ENCODE results near the gene SFMBT1.

SFMBT1 gene

DNA sequence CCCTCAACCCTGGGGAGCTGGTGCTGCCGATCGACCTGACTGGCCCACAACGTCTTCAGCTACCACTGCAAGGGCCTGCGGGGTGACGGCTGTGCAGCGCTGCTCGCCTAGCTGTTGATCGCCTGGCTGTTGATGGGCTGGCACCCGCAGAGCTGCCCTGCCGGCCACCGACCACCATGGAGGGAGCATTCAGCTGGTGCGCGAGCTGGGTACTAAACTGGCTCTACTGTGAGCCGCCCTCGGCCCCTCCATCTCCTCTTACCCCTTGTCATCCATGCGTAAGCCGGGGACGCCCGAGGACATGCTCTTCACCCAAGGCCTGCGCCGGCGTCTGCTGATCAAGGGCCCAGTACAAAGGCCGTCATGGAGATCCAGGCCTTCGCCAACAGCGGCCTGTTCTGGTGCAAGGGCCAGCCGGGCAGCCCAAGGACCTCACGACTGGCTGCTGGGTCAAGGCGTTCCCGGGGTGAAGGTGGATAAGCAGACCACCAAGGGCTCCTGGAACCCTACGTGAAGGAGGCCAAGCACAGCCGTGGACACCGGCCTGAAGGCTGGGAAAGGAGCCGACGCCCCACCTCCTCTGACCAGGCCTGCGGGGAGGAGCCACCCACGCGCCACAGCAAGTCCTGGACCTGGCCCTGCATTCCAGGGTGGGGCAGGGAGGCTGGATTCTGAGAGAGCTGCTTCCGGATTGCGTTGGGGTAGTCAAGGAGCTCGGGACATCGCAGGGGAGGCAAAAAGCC, 46.9 kb downstream of the SFMBT1 start:
- H3K4me3 ChIP-seq (ENCODE audit: low read length) = no peak overlapping the region
- no peaks in the 10 kb centered on the region for H3K36me3 ChIP-seq (ENCODE audit: control insufficient read depth, insufficient read depth, low read length)

DNA sequence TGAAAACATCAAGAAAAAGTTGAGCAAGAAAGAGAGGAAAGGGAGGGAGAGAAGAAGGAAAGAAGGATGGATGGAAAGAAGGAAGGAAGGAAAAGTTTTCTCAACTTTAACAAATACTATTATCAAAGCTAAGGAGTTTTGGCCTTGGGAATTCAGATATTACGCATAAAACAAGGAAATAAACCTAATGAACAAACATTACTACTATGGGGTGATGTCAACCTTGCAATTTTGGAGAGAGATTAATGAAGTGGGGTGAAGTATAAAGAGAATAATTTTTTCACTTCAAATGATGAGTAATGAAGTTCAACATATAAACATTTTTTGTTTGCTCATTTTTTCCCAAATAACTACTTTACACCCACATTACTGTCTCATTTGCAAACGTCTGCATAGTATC, 55.2 kb downstream of the SFMBT1 start:
- H3K27ac ChIP-seq (ENCODE audit: low read depth, low read length) = no peak overlapping the region
- no peaks in the 10 kb centered on the region for H3K36me3 ChIP-seq (ENCODE audit: control insufficient read depth, insufficient read depth, low read length)
- H3K4me3 ChIP-seq (ENCODE audit: low read length) = no peak overlapping the region
- H3K4me1 ChIP-seq (ENCODE audit: control insufficient read depth, insufficient read depth, low read length) = no peaks in the 10 kb centered on the region
- H3K9ac ChIP-seq (ENCODE audit: low read length) = no peak overlapping the region
- no peaks in the 10 kb centered on the region for H3K27me3 ChIP-seq (ENCODE audit: control insufficient read depth, insufficient read depth, low read length)

More for the DNA sequence above, 46.9 kb downstream of the SFMBT1 start:
- no peaks in the 10 kb centered on the region for H3K27me3 ChIP-seq (ENCODE audit: control insufficient read depth, insufficient read depth, low read length)
- no peak overlapping the region for H3K27ac ChIP-seq (ENCODE audit: low read depth, low read length)
- H3K9ac ChIP-seq (ENCODE audit: low read length) = no peak overlapping the region
- no peaks in the 10 kb centered on the region for H3K4me1 ChIP-seq (ENCODE audit: control insufficient read depth, insufficient read depth, low read length)

DNA sequence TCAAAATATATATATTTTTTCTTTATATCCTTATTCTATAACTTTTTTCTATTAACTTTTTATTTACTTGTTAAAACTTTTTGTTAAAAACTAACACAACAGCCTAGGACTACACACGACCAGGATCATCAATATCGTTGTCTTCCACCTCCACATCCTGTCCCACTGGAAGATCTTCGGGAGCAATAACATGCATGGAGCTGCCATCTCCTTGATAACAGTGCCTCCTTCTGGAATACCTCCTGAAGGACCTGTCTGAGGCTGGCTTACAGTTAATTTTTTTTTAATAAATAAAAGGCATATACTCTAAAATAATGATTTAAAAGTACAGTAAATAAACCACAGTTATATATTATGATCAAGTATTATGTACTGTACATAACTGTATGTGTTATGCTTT, 58.9 kb downstream of the SFMBT1 start:
- Histone ChIP-seq H3K4me3 (ENCODE audit: low read length) (no peak overlapping the region), H3K9ac (ENCODE audit: low read length) (no peak overlapping the region), H3K4me1 (ENCODE audit: control insufficient read depth, insufficient read depth, low read length) (no peaks in the 10 kb centered on the region), H3K27ac (ENCODE audit: low read depth, low read length) (no peak overlapping the region), H3K36me3 (ENCODE audit: control insufficient read depth, insufficient read depth, low read length) (no peaks in the 10 kb centered on the region), H3K27me3 (ENCODE audit: control insufficient read depth, insufficient read depth, low read length) (no peaks in the 10 kb centered on the region)

DNA sequence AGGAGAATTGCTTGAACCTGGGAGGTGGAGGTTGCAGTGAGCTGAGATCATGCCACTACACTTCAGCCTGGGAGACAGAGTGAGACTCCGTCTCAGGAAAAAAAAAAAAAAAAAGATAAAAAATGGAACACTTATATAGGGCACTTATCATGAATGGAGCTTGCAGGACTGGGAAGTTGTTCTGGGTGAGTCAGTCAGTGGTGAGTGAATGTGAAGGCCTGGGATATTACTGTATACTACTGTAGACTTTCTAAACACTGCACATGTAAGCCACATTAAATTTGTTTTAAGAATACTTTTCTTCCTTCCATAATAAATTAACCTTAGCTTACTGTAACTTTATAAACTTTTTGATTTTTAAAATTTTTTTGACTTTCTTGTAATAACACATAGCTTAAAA, 59.8 kb downstream of the SFMBT1 start:
- Histone ChIP-seq H3K27ac (ENCODE audit: low read depth, low read length) (no peak overlapping the region), H3K9ac (ENCODE audit: low read length) (no peak overlapping the region), H3K4me1 (ENCODE audit: control insufficient read depth, insufficient read depth, low read length) (no peaks in the 10 kb centered on the region), H3K36me3 (ENCODE audit: control insufficient read depth, insufficient read depth, low read length) (no peaks in the 10 kb centered on the region), H3K4me3 (ENCODE audit: low read length) (no peak overlapping the region), H3K27me3 (ENCODE audit: control insufficient read depth, insufficient read depth, low read length) (no peaks in the 10 kb centered on the region)

DNA sequence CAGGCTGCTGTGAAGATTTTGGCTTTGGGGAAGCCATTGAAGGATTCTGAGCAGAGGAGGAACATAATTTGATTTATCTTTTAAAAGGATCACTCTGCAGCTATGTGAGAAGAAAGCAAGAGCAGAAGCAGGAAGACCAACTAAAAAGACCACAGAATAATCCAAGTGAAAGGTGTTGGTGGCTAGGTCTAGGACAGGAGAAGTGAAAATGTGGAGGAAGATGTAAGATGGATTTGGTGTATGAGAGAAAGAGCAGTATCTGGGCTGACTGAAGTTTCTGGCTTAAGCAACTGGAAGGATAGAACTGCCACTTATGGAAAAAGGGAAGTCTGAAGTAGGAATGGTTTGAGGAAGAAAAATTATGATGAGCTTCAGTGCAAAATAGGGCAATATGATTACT, 62.0 kb downstream of the SFMBT1 start:
- H3K4me1 ChIP-seq (ENCODE audit: control insufficient read depth, insufficient read depth, low read length) = no peaks in the 10 kb centered on the region
- H3K4me3 ChIP-seq (ENCODE audit: low read length) = no peak overlapping the region
- no peaks in the 10 kb centered on the region for H3K36me3 ChIP-seq (ENCODE audit: control insufficient read depth, insufficient read depth, low read length)
- H3K27ac ChIP-seq (ENCODE audit: low read depth, low read length) = no peak overlapping the region
- H3K27me3 ChIP-seq (ENCODE audit: control insufficient read depth, insufficient read depth, low read length) = no peaks in the 10 kb centered on the region
- H3K9ac ChIP-seq (ENCODE audit: low read length) = no peak overlapping the region

DNA sequence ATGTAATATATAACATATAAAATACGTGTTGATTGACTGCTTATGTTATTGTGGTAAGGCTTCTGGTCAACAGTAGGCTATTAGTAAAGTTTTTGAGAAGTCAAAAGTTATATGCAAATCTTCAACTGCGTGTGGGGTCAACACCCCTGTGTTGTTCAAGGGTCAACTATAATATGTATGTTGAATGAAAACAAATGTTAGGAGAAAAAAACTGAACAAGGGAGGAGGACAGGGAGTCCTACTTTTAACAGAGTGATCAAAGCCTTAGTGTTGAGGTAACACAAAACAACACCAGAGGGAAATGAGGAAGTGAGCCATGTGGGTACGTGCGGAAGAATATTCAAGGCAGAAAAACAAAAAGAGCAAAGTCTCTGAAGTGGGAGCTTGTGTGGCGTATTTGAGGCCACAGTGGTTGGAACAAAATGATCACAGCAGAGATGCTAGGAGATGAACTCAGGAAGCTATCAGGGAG, 62.5 kb downstream of the SFMBT1 start:
- Histone ChIP-seq H3K4me3 (ENCODE audit: low read length) (no peak overlapping the region), H3K4me1 (ENCODE audit: control insufficient read depth, insufficient read depth, low read length) (no peaks in the 10 kb centered on the region), H3K27ac (ENCODE audit: low read depth, low read length) (no peak overlapping the region), H3K36me3 (ENCODE audit: control insufficient read depth, insufficient read depth, low read length) (no peaks in the 10 kb centered on the region), H3K27me3 (ENCODE audit: control insufficient read depth, insufficient read depth, low read length) (no peaks in the 10 kb centered on the region), H3K9ac (ENCODE audit: low read length) (no peak overlapping the region)

DNA sequence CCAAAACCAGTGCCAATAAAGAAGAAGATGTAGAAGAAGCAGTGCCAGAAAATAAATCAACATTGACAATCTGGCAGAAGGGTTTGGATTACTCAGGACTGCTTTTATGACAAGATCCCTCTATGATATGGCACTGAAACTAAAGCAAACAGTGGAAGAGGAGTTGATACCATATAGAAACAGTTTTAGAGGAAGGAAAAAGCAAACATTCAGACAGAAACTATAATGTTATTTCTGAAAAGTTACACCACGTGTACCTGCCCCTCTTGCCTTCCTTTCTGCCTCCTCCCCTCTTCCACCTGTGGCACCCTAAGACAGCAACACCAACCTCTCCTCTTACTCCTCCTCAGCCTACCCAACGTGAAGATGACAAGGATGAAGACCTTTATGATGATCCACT, 63.0 kb downstream of the SFMBT1 start:
- Histone ChIP-seq H3K36me3 (ENCODE audit: control insufficient read depth, insufficient read depth, low read length) (no peaks in the 10 kb centered on the region), H3K27ac (ENCODE audit: low read depth, low read length) (no peak overlapping the region), H3K4me1 (ENCODE audit: control insufficient read depth, insufficient read depth, low read length) (no peaks in the 10 kb centered on the region), H3K4me3 (ENCODE audit: low read length) (no peak overlapping the region), H3K9ac (ENCODE audit: low read length) (no peak overlapping the region), H3K27me3 (ENCODE audit: control insufficient read depth, insufficient read depth, low read length) (no peaks in the 10 kb centered on the region)

DNA sequence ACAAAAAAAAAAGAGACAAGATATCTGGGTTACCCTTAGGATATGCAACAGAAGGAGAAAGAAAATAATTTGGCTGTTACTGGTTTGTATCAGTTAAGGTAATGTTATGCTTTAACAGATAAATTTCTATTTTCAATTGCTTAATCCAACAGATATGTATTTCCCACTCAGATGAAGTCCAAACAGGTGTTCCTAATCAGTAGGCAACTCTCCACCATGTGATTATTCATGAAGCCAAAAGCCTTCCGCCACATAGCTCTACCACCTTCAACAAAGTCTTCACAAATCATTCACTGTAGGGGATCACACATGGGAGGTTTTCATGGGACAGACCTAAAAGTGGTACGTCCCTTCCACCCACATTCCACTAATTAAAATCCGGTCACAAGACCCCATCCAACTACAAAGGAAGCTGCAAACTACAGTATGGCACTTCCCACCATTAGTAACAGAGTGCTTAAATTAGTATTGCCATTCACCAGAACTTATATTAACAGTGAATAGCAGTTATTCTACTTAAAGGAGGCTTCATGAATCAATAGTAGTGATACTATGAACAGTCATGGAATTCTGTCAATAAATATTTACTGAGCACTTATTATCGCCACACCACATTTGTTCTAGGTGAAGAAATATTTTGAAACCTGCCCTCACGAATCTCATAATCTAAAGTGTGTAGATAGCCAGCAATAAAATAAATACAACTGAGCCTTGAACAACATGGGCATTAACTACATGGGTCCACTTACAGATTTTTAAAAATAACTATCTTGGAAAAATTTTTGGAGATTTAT, 66.5 kb downstream of the SFMBT1 start:
- H3K36me3 ChIP-seq (ENCODE audit: control insufficient read depth, insufficient read depth, low read length) = no peaks in the 10 kb centered on the region

DNA sequence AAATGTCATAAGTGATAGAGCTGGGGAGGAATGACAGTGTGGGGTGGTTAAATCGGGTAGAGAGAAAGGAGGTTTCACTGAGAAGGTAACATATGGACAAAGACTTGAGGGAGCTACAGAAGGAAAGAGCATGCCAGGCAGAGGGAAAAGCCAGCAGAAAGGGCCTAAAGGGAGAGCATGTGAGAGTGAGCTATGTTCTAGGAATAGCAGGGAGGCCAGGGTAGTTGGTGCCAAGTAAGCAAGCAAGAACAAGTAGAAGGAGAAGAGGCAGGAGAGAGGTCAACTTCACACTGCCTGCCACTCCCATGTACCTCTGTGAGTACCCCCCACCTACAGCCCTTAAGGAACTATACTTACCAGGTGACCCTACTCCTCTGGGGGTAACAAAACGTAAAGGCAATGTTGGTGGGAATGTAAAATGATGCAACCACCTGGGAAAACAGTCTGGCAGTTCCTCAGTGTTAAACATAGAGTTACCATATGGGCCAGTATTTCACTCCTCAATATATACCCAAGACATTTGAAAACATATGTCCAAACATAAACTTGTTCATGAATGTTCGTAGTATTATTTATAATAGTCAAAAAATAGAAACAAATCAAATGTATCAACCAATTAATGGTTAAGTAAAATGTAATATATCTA, 67.6 kb downstream of the SFMBT1 start:
- no peak overlapping the region for H3K9ac ChIP-seq (ENCODE audit: low read length)
- H3K36me3 ChIP-seq (ENCODE audit: control insufficient read depth, insufficient read depth, low read length) = no peaks in the 10 kb centered on the region
- H3K27me3 ChIP-seq (ENCODE audit: control insufficient read depth, insufficient read depth, low read length) = no peaks in the 10 kb centered on the region
- no peak overlapping the region for H3K27ac ChIP-seq (ENCODE audit: low read depth, low read length)
- H3K4me1 ChIP-seq (ENCODE audit: control insufficient read depth, insufficient read depth, low read length) = no peaks in the 10 kb centered on the region
- H3K4me3 ChIP-seq (ENCODE audit: low read length) = no peak overlapping the region

More for the DNA sequence above, 66.5 kb downstream of the SFMBT1 start:
- H3K9ac ChIP-seq (ENCODE audit: low read length) = no peak overlapping the region
- no peak overlapping the region for H3K4me3 ChIP-seq (ENCODE audit: low read length)
- no peaks in the 10 kb centered on the region for H3K4me1 ChIP-seq (ENCODE audit: control insufficient read depth, insufficient read depth, low read length)
- no peaks in the 10 kb centered on the region for H3K27me3 ChIP-seq (ENCODE audit: control insufficient read depth, insufficient read depth, low read length)
- no peak overlapping the region for H3K27ac ChIP-seq (ENCODE audit: low read depth, low read length)

DNA sequence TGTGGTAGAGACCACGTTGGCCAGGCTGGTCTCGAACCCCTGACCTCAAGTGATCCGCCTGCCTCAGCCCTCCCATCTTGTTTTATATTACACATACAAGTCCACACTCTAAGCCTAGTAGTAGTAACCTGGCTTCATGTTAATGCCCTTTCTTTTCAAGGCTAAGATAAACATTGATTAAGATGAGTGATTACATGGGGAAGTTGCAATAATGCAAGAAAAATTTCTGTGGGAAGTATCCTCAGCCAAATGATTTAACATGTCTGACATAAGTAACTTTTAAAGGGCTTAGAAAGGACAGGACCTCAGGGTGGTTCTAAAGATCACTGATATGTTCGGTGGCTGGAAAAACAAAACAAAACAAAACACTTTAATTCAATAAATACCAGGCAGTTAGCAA, 72.1 kb downstream of the SFMBT1 start:
- no peaks in the 10 kb centered on the region for H3K4me1 ChIP-seq (ENCODE audit: control insufficient read depth, insufficient read depth, low read length)
- no peaks in the 10 kb centered on the region for H3K36me3 ChIP-seq (ENCODE audit: control insufficient read depth, insufficient read depth, low read length)

DNA sequence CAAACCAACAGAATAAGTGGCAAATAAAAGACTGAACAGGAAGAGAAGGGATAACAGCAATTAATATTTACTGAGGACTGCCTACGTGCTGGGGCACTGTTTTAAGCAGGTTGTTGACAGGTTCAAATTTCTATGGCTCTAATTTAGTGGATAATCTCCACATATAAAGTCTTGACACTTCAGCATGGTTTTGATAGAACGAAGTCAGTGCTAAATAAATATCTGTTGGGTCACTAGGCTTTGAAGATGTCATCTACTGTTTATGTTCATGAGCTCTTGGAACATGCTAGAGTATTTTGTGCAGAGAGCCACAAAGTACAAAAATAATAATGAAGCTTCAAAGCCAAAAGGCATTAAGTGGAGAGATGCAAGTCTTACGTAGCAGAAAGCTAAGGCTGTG, 74.0 kb downstream of the SFMBT1 start:
- Histone ChIP-seq H3K4me3 (ENCODE audit: low read length) (no peak overlapping the region), H3K9ac (ENCODE audit: low read length) (no peak overlapping the region), H3K27ac (ENCODE audit: low read depth, low read length) (no peak overlapping the region), H3K27me3 (ENCODE audit: control insufficient read depth, insufficient read depth, low read length) (no peaks in the 10 kb centered on the region), H3K36me3 (ENCODE audit: control insufficient read depth, insufficient read depth, low read length) (no peaks in the 10 kb centered on the region), H3K4me1 (ENCODE audit: control insufficient read depth, insufficient read depth, low read length) (no peaks in the 10 kb centered on the region)

More for the DNA sequence above, 72.1 kb downstream of the SFMBT1 start:
- Histone ChIP-seq H3K9ac (ENCODE audit: low read length) (no peak overlapping the region), H3K27me3 (ENCODE audit: control insufficient read depth, insufficient read depth, low read length) (no peaks in the 10 kb centered on the region), H3K27ac (ENCODE audit: low read depth, low read length) (no peak overlapping the region), H3K4me3 (ENCODE audit: low read length) (no peak overlapping the region)

DNA sequence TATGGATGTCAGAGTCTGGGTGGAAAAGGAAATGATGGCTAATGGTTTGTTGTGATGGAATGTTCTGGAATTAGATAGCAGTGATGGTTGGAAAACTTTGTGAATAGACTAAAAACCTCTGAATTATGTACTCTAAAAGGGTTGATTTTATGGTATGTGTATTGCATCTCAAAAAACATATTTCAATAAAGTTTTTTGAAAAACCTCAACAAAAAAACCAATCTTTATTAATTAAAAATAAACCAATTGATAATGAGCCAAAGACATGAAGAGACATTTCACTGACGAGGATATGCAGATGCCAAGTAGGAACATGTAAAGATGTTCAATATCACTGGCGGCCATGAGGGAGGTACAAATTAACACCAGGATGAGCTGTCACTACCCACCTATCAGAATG, 78.5 kb downstream of the SFMBT1 start:
- no peaks in the 10 kb centered on the region for H3K36me3 ChIP-seq (ENCODE audit: control insufficient read depth, insufficient read depth, low read length)

More for the DNA sequence above, 78.5 kb downstream of the SFMBT1 start:
- H3K27ac ChIP-seq (ENCODE audit: low read depth, low read length) = no peak overlapping the region
- no peaks in the 10 kb centered on the region for H3K4me1 ChIP-seq (ENCODE audit: control insufficient read depth, insufficient read depth, low read length)
- H3K27me3 ChIP-seq (ENCODE audit: control insufficient read depth, insufficient read depth, low read length) = no peaks in the 10 kb centered on the region
- no peak overlapping the region for H3K4me3 ChIP-seq (ENCODE audit: low read length)
- no peak overlapping the region for H3K9ac ChIP-seq (ENCODE audit: low read length)

Measured in rectal smooth muscle tissue (tissue), 1 donor.